ENCODE data around the gene EMC10.

Gene EMC10

GRCh38 chr19:50517704-50518075 lies 41.4 kb downstream of the EMC10 start:
- Histone ChIP-seq H3K9me2 (replicated peaks; ENCODE audit: control insufficient read depth, low read length) (no peaks in the 10 kb centered on the region), H3K9me3 (ENCODE audit: control insufficient read depth, insufficient read depth, low read length) (no peaks in the 10 kb centered on the region), H3K4me1 (ENCODE audit: control insufficient read depth, low read length) (no peaks in the 10 kb centered on the region), H3F3A (ENCODE audit: control insufficient read depth, insufficient read depth) (no peaks in the 10 kb centered on the region), H4K20me1 (ENCODE audit: control insufficient read depth, insufficient read depth, low read depth, low read length) (no peaks in the 10 kb centered on the region), H3K4me2 (ENCODE audit: low read length) (no peak overlapping the region), H3K27ac (ENCODE audit: low read depth, low read length) (no peak overlapping the region), H3K36me3 (ENCODE audit: control insufficient read depth, low read length) (no peaks in the 10 kb centered on the region), H3K79me2 (ENCODE audit: control insufficient read depth, low read length) (no peaks in the 10 kb centered on the region), H3K27me3 (ENCODE audit: control insufficient read depth, low read length) (no peaks in the 10 kb centered on the region), H3K4me3 (ENCODE audit: low read length) (no peak overlapping the region)
- TF ChIP-seq CTCF (IDR thresholded peaks at IDR 0.05; ENCODE audit: low read depth, low read length, poor library complexity, severe bottlenecking) (no peak), EZH2phosphoT487 (IDR thresholded peaks at IDR 0.05; ENCODE audit: borderline replicate concordance, low read length) (no peak)

GRCh38 chr19:50518091-50519005 lies 42.0 kb downstream of the EMC10 start:
- no peaks in the 10 kb centered on the region for H3K36me3 ChIP-seq (ENCODE audit: control insufficient read depth, low read length)
- H3K4me1 ChIP-seq (ENCODE audit: control insufficient read depth, low read length) = no peaks in the 10 kb centered on the region
- TF ChIP-seq EZH2phosphoT487 (IDR thresholded peaks at IDR 0.05; ENCODE audit: borderline replicate concordance, low read length) = no peak
- peak; percentile 48 for TF ChIP-seq CTCF (IDR thresholded peaks at IDR 0.05; ENCODE audit: low read depth, low read length, poor library complexity, severe bottlenecking)
- H3K79me2 ChIP-seq (ENCODE audit: control insufficient read depth, low read length) = no peaks in the 10 kb centered on the region
- H3K27ac ChIP-seq (ENCODE audit: low read depth, low read length) = no peak overlapping the region
- H3K4me2 ChIP-seq (ENCODE audit: low read length) = no peak overlapping the region
- no peaks in the 10 kb centered on the region for H3K9me3 ChIP-seq (ENCODE audit: control insufficient read depth, insufficient read depth, low read length)
- no peaks in the 10 kb centered on the region for H3K9me2 ChIP-seq (replicated peaks; ENCODE audit: control insufficient read depth, low read length)
- H3K27me3 ChIP-seq (ENCODE audit: control insufficient read depth, low read length) = no peaks in the 10 kb centered on the region
- no peaks in the 10 kb centered on the region for H4K20me1 ChIP-seq (ENCODE audit: control insufficient read depth, insufficient read depth, low read depth, low read length)
- H3F3A ChIP-seq (ENCODE audit: control insufficient read depth, insufficient read depth) = no peaks in the 10 kb centered on the region
- no peak overlapping the region for H3K4me3 ChIP-seq (ENCODE audit: low read length)

- Histone ChIP-seq H3F3A (ENCODE audit: control insufficient read depth, insufficient read depth) (no peaks in the 10 kb centered on the region), H3K4me1 (ENCODE audit: control insufficient read depth, low read length) (no peaks in the 10 kb centered on the region), H3K4me3 (ENCODE audit: low read length) (no peak overlapping the region), H3K36me3 (ENCODE audit: control insufficient read depth, low read length) (no peaks in the 10 kb centered on the region), H3K27me3 (ENCODE audit: control insufficient read depth, low read length) (no peaks in the 10 kb centered on the region), H3K79me2 (ENCODE audit: control insufficient read depth, low read length) (no peaks in the 10 kb centered on the region), H3K9me2 (replicated peaks; ENCODE audit: control insufficient read depth, low read length) (no peaks in the 10 kb centered on the region), H4K20me1 (ENCODE audit: control insufficient read depth, insufficient read depth, low read depth, low read length) (no peaks in the 10 kb centered on the region), H3K4me2 (ENCODE audit: low read length) (no peak overlapping the region), H3K27ac (ENCODE audit: low read depth, low read length) (no peak overlapping the region), H3K9me3 (ENCODE audit: control insufficient read depth, insufficient read depth, low read length) (no peaks in the 10 kb centered on the region)
- TF ChIP-seq EZH2phosphoT487 (IDR thresholded peaks at IDR 0.05; ENCODE audit: borderline replicate concordance, low read length) (no peak), CTCF (IDR thresholded peaks at IDR 0.05; ENCODE audit: low read depth, low read length, poor library complexity, severe bottlenecking) (no peak)
Measured at GRCh38 chr19:50519006-50519575, 42.8 kb downstream of the EMC10 start.
